NK-92 treated with Interleukin-12 subunit alpha and Interleukin-12 subunit beta, amount 100 ng/mL, for 24 hours (cell line): ENCODE results near the gene ERLIN1.

Experiments
- DNase-seq: peaks from one replicate; lab custom pipeline; 2025; lab: John Stamatoyannopoulos, UW

ERLIN1 gene

DNA sequence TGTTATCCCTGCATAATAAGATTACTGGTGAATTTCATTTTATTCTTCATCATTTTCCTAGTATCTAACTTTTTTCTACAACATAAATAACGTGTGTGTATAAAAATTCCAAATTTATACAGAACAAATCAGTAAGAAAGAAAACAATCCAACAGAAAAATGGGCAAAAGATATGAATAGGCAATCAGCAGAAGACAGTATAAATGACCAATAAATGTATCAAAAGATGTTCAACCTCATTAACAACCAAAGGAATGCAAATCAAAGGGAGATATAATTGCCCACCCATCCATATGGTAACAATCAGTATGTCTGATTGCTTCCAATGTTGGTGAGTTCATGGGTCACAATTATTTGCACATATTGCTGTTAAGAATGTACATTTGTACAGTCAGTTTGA is 13.5 kb downstream of the ERLIN1 start:
- no peak for DNase-seq

- DNase-seq = no peak
These were observed 17.6 kb downstream of the ERLIN1 start for GRCh38 chr10:100168313-100168643.

- no peak for DNase-seq
These were observed 18.1 kb downstream of the ERLIN1 start for GRCh38 chr10:100167553-100168312.

- no peak for DNase-seq
These were observed 21.9 kb downstream of the ERLIN1 start for GRCh38 chr10:100163704-100164621.

DNA sequence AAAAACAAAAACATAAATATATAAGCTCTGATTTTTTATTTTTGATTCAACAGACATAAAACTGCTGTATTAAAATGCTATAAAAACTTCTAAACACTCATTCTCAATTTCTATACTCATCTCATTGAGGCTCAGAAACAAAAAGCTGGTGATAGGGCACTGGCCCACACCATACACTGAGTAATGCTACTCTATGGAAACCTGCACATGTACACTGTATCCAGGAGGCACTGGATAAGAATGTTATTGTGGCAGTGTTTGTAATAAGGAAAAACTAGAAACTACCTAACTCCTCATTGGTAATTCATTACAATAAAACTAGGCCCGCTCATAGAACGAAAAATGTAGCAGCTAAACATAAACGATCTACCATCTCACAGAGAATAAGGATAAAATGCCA is 23.1 kb downstream of the ERLIN1 start:
- no peak for DNase-seq

DNA sequence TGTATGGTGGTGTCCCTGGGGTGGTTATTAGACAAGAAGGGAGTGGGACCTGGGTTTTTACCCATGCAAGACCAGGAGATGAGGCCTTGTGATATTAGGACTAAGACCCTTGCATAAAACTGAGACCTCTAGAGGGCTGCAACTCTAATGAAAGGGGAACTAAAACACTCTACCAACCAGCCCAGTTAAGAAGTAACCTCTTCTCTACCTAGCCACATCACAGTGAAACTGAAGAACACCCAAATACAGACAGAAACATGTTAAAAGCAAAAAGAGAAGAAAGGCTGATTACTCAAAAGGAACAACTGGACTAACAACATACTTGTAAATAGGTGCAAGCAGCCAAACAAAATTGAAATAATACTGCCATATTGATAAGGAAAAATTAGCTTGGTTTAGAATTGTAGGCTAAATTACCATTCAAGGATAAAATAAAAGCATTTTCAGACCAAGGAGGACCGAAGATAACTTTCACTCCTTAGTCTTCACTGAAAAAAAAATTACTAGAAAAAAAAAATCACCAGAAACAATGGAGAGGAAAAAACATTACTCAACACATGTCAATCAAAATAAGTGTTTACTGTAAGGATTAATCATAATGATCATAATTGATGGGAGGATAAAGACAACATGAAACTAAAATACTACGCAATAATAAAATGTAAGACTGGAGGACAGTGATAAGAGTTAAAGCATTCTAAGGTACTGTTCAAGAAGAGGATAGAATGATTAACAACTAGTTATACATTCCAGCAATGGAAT is 27.6 kb downstream of the ERLIN1 start:
- DNase-seq = no peak

DNA sequence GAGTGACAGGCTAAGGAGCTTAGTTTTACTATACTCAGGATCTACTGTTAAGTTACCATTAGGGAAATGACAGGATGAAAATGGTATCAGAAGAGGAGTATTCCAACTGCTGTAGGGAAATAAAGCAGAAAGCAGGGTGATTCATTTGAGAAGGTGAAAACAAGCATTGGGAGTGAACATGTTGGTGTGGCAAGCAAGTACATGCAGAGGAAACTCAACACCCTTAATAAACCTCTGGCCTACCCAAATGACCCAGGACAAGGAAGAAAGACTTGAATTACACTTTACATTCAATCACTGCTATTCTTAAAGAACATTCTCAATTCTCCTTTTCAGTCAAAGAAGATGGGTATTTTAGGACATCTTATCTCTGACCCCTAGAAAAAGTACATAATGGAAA is 28.7 kb downstream of the ERLIN1 start:
- DNase-seq = no peak

GRCh38 chr10:100155936-100156335 is 29.9 kb downstream of the ERLIN1 start:
- DNase-seq = no peak

GRCh38 chr10:100154666-100155065 is 31.2 kb downstream of the ERLIN1 start:
- no peak for DNase-seq

- DNase-seq = no peak
These were observed 32.5 kb downstream of the ERLIN1 start for GRCh38 chr10:100153239-100153825.

DNA sequence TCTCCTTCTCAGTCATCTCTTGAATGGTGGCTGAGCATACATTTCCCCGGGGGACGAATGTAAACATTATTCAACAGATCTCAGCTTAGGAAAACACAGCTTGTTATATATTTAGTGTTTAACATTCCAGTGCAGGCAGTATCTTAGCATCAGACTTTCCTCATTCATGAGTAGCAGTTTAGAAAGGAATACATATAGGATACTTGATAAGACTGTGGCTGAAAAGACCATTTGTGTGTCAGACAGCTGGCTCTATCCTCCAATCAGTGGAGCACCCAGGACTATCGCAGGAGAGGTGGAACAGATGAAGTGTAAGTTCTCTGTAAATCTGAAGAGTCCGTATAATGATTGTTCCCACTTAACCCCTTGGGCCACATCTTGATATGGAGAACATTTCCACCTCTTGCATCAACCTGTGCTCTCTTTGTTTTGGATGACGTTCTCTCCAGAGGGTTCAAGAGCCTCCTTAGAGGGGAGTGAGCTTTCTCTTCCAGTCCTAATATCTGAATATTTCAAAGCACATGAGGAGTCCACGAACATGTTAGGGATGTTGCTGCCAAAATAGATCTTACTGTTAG is 34.0 kb downstream of the ERLIN1 start:
- no peak for DNase-seq

GRCh38 chr10:100148353-100149211 is 37.2 kb downstream of the ERLIN1 start:
- DNase-seq = peak; percentile 34

- no peak for DNase-seq
These were observed 38.8 kb downstream of the ERLIN1 start for GRCh38 chr10:100146875-100147650.

DNA sequence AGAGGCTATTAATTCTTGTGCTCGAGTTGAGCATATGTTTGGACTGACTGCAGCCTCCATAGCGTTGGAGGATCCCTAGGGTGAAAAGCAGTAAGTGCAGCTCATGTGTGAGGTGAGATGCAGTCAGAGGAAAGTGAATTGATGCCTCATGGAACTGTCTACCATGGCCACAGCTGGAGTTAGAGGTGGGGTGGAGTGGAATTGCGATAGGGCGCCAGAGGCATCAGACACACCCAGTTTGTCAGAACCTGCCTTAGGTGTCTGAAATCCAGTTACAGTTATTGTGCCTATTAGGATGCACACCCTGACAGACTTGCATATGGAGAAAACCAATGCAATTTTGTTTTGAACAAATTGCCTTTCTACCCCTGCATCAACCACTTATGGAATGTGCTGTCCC is 39.4 kb downstream of the ERLIN1 start:
- no peak for DNase-seq

DNA sequence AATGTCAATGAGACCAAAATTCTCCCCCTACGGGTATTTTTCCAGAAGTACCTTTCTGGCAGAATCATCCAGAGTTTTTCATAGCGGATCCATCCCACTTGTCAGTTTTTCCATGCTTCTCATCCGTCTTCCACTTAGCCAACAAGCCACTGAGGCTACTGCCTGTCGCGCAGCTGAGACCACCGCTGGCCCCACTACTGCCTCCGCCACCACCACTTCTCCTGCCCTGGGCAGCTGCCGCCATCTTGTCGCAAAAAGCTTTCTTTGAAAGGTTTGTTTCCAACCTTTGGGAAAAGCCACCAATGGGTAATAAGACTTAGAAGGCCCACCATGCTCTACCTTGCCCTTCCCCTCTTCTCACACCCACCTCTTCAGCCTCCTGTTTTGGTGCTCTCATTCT is 42.1 kb downstream of the ERLIN1 start:
- no peak for DNase-seq

- DNase-seq = no peak
These were observed 44.3 kb downstream of the ERLIN1 start for GRCh38 chr10:100141446-100142087.

- no peak for DNase-seq
These were observed 45.8 kb downstream of the ERLIN1 start for GRCh38 chr10:100140070-100140469.

DNA sequence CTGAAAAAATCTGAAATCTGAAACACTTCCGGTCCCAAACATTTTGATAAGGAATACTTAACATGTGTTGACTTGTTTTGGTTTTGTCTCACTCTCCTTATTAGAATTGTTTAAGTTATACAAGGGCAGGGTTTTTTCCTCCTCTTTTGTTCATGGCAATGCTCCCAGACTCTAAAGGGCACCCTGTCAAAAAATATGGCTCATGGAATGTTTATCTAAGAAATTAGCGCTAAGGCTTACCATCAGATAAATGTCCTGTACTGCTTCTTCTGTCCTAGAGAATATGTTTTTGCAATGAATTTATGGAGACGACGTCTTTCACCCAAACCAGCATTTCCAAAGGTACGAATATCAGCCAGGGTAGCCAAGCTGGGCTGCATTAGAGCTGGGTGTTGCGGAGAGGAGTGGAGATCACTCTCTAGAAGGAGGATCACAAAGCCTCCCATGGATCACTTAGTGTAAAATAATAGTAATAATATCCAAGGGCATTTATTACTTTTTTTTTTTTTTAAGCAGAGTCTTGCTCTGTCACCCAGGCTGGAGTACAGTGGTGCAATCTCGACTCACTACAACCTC is 46.8 kb downstream of the ERLIN1 start:
- DNase-seq = no peak

DNA sequence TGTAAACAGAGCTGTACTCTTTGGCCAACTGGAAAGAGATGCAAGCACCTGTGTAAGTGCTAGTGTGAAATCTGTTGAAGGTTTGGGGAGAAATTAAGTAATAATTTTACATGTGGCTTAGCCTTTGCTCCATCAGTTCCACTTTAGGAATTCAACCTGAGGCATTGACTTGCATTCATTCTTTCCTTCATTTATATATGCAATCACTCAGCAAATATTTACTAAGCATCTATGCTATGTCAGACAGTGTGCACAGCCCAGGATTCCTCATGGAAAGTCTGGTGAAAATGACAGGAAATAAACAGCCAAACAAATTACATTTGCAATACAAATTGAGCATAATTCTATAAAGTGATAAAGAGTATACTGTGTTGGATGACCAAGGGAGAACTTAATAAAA is 50.3 kb downstream of the ERLIN1 start:
- no peak for DNase-seq
